HCT116 (cell line): ENCODE measurements around the gene CDK5RAP2. TPM values are rescaled to one million over a fixed set of nuclear protein-coding genes. Genes with fewer than 3 reads are reported as not detected.

Source experiments
- ATAC-seq: fragments of 200-7000 bp; cut with Tn5 transposase; 2 replicates; pipeline ENCODE4 v1.9.1; 2020; ENCODE audit warnings: mild to moderate bottlenecking, moderate library complexity
- BruUV-seq: library from RNA; stranded (reverse); fragments of 400-500 nt; replicated peaks from 2 replicates; lab custom pipeline; 2021; lab: Mats Ljungman, UMichigan
- CTCF ChIA-PET: fragments of 300-600 bp; sonication (Branson Sonifier 250); formaldehyde crosslinking; loops from one replicate; lab custom pipeline; 2021; ENCODE audit warnings: antibody characterized with exemption; lab: Charles Lee
- POLR2A ChIA-PET: fragments of 300-600, 350-600 bp; sonication (Branson Sonifier 250); formaldehyde crosslinking; loops from one replicate; lab custom pipeline; 2021; ENCODE audit warnings: antibody characterized with exemption; lab: Charles Lee
- RAD21 ChIA-PET, 2 experiments: fragments of 300-600 bp; sonication (Branson Sonifier 250); formaldehyde crosslinking; loops; one replicate each; lab custom pipeline; 2023; ENCODE audit warnings: low total read pairs in 2 of 2; ENCODE audit not compliant: uncharacterized antibody in 2 of 2, unreplicated experiment in 2 of 2, low non-redundant PET in 1 of 2; lab: Charles Lee
- DNase-seq: peaks from one replicate; pipeline ENCODE4 v3.0.0-alpha.2; 2010; ENCODE audit warnings: low read depth, low spot score
- H2AFZ ChIP-seq: fragments of 200-600 bp; shearing (Covaris generic), sonication (generic); 2 replicates; pipeline ENCODE4 v1.6.1; 2017; ENCODE audit warnings: low read depth, mixed run types, mixed read lengths, antibody characterized with exemption, low read length; ENCODE audit not compliant: poor library complexity, severe bottlenecking
- H3K27ac ChIP-seq: 2 replicates; pipeline ENCODE4 v1.5.1; 2012; ENCODE audit warnings: low read depth, low read length
- H3K27me3 ChIP-seq: fragments of 200-600 bp; sonication (generic); 2 replicates; pipeline ENCODE4 v1.6.1; 2016; ENCODE audit warnings: mixed run types, low read length, mixed read lengths; ENCODE audit not compliant: insufficient read depth
- H3K36me3 ChIP-seq, 2 experiments: fragments of 200-500 bp in 1 of 2; fragments of 200-600 bp in 1 of 2; sonication (Bioruptor generic) in 1 of 2; sonication (generic) in 1 of 2; 2 replicates each; pipeline versions ENCODE4 v1.5.1 to v1.6.1; 2014 to 2016; ENCODE audit warnings: low read length in 2 of 2, inconsistent platforms in 1 of 2, mixed read lengths in 1 of 2, mixed run types in 1 of 2; ENCODE audit not compliant: insufficient read depth in 2 of 2, control insufficient read depth in 1 of 2
- H3K4me1 ChIP-seq, 2 experiments: fragments of 200-600 bp in 1 of 2; sonication (generic) in 1 of 2; 2 replicates each; pipeline versions ENCODE4 v1.5.1 to v1.6.1; 2012 to 2017; ENCODE audit warnings: low read length in 2 of 2, inconsistent platforms in 1 of 2, mild to moderate bottlenecking in 1 of 2, mixed read lengths in 1 of 2, mixed run types in 1 of 2, moderate library complexity in 1 of 2; ENCODE audit not compliant: insufficient read depth in 2 of 2, control insufficient read depth in 1 of 2
- H3K4me2 ChIP-seq: fragments of 200-600 bp; sonication (generic); 2 replicates; pipeline ENCODE4 v1.6.1; 2017; ENCODE audit warnings: mixed run types, low read length, mixed read lengths
- H3K4me3 ChIP-seq, 2 experiments: fragments of 200-600 bp in 1 of 2; sonication (generic) in 1 of 2; replicated peaks in 1 of 2; 2 replicates each; pipeline ENCODE4 v1.5.1; 2011 to 2016; ENCODE audit warnings: low read length in 2 of 2, control low read depth in 1 of 2, low read depth in 1 of 2, mild to moderate bottlenecking in 1 of 2, mixed read lengths in 1 of 2, mixed run types in 1 of 2
- H3K79me2 ChIP-seq: fragments of 200-600 bp; sonication (generic); 2 replicates; pipeline ENCODE4 v1.6.1; 2017; ENCODE audit warnings: mild to moderate bottlenecking, mixed run types, low read length, moderate library complexity, mixed read lengths; ENCODE audit not compliant: insufficient read depth
- H3K9ac ChIP-seq: fragments of 200-600 bp; sonication (generic); 2 replicates; pipeline ENCODE4 v1.6.1; 2016; ENCODE audit warnings: low read length, mixed read lengths
- H3K9me2 ChIP-seq: fragments of 200-600 bp; sonication (generic), shearing (Covaris generic); 2 replicates; pipeline ENCODE4 v1.6.1; 2017; ENCODE audit warnings: mixed run types, mild to moderate bottlenecking, moderate library complexity; ENCODE audit not compliant: insufficient read depth
- H3K9me3 ChIP-seq, 2 experiments: fragments of 200-500 bp in 1 of 2; fragments of 200-600 bp in 1 of 2; sonication (Bioruptor generic) in 1 of 2; sonication (generic) in 1 of 2; 2 replicates each; pipeline ENCODE4 v1.6.1; 2014 to 2017; ENCODE audit warnings: low read length in 2 of 2, mixed read lengths in 2 of 2, inconsistent platforms in 1 of 2, low read depth in 1 of 2, mild to moderate bottlenecking in 1 of 2, mixed run types in 1 of 2, moderate library complexity in 1 of 2; ENCODE audit not compliant: control insufficient read depth in 1 of 2, insufficient read depth in 1 of 2
- H4K20me1 ChIP-seq: fragments of 200-600 bp; sonication (generic), shearing (Covaris generic); 2 replicates; pipeline ENCODE4 v1.6.1; 2017; ENCODE audit warnings: mixed run types, mild to moderate bottlenecking, moderate library complexity; ENCODE audit not compliant: insufficient read depth
- EZH2 ChIP-seq: fragments of 200-600 bp; sonication (generic); IDR thresholded peaks from 2 replicates; pipeline ENCODE4 v1.6.1; 2017; ENCODE audit warnings: antibody characterized with exemption, mixed run types
- EZH2phosphoT487 ChIP-seq: fragments of 200-600 bp; IDR thresholded peaks from 2 replicates; pipeline ENCODE4 v1.6.1; 2018; ENCODE audit warnings: antibody characterized with exemption, borderline replicate concordance
- JUND ChIP-seq: IDR thresholded peaks from 2 replicates; pipeline ENCODE4 v1.6.1; 2012
- MAX ChIP-seq: IDR thresholded peaks from 2 replicates; pipeline ENCODE4 v1.6.1; 2012
- POLR2AphosphoS5 ChIP-seq: IDR thresholded peaks from 2 replicates; pipeline ENCODE4 v1.6.1; 2011; ENCODE audit warnings: mild to moderate bottlenecking, low read depth, low read length, moderate library complexity
- TCF7L2 ChIP-seq: IDR thresholded peaks from 2 replicates; pipeline ENCODE4 v1.7.0; 2011; ENCODE audit warnings: borderline replicate concordance, inconsistent platforms; ENCODE audit not compliant: insufficient read depth, insufficient read length; ENCODE audit errors: extremely low read depth
- intact Hi-C: fragments of 100-400 bp; cut with micrococcal nuclease; formaldehyde crosslinking; loops from 2 replicates; pipeline ENCODE4 v1.10.0; 2022
- total RNA-seq: library from RNA; stranded (reverse); gene quantifications from one replicate; pipeline ENCODE4 v1.2.1, GENCODE V29; 2021; ENCODE audit not compliant: unreplicated experiment

Gene CDK5RAP2
- total RNA-seq, 1 experiment from 2014 or later, result 56.2 TPM

- no peaks in the 10 kb centered on the region for H3K9me2 ChIP-seq
- H3K36me3 ChIP-seq, result no peaks in the 10 kb centered on the region
- no peak overlapping the region for H2AFZ ChIP-seq
- H3K27ac ChIP-seq, result no peak overlapping the region
- no TSS peak for BruUV-seq
- H4K20me1 ChIP-seq, result no peaks in the 10 kb centered on the region
- ChIA-PET POLR2A (no interaction called here), RAD21 (no interaction called here)
- intact Hi-C loops, result no loop called here
- H3K4me2 ChIP-seq, result no peak overlapping the region
- ATAC-seq (no peak), DNase-seq (no peak)
- TF ChIP-seq EZH2phosphoT487 (no peak), TCF7L2 (no peak), EZH2 (no peak), MAX (no peak)
- TF ChIP-seq, all 23 proteins: peak for 0
- CTCF ChIA-PET, result no interaction called here
- Histone ChIP-seq H3K4me1 (no peaks in the 10 kb centered on the region), H3K9ac (no peak overlapping the region), H3K79me2 (no peaks in the 10 kb centered on the region), H3K4me3 (no peak overlapping the region), H3K9me3 (no peaks in the 10 kb centered on the region; a peak in 1 of 4 replicates), H3K27me3 (no peaks in the 10 kb centered on the region)
These were observed 221.1 kb downstream of the CDK5RAP2 start for GRCh38 chr9:120358877-120359276.

GRCh38 chr9:120353506-120353905 lies 226.5 kb downstream of the CDK5RAP2 start:
- H3K4me2 ChIP-seq, result no peak overlapping the region
- H3K4me3 ChIP-seq, result no peak overlapping the region
- H4K20me1 ChIP-seq, result no peaks in the 10 kb centered on the region
- no peak overlapping the region for H3K27ac ChIP-seq
- no peaks in the 10 kb centered on the region for H3K9me2 ChIP-seq
- TF ChIP-seq TCF7L2, result peak; percentile 59
- TF ChIP-seq POLR2AphosphoS5, result no peak
- TF ChIP-seq JUND, result no peak
- no peaks in the 10 kb centered on the region for H3K4me1 ChIP-seq
- intact Hi-C loops, result no loop called here
- ATAC-seq, result no peak
- no peaks in the 10 kb centered on the region; a peak in 1 of 4 replicates for H3K9me3 ChIP-seq
- BruUV-seq, result no TSS peak
- CTCF ChIA-PET, result no interaction called here
- no peak overlapping the region for H2AFZ ChIP-seq
- no peaks in the 10 kb centered on the region for H3K27me3 ChIP-seq
- RAD21 ChIA-PET, result no interaction called here
- no peaks in the 10 kb centered on the region for H3K79me2 ChIP-seq
- no peak overlapping the region for H3K9ac ChIP-seq
- DNase-seq, result no peak
- POLR2A ChIA-PET, result no interaction called here
- H3K36me3 ChIP-seq, result no peaks in the 10 kb centered on the region
